Measurements from ENCODE around the gene CECR2. TPM values are rescaled to one million over a fixed set of nuclear protein-coding genes. Genes with fewer than 3 reads are reported as not detected.

Gene CECR2
- total RNA-seq, 1 experiment from 2014 or later = not detected

GRCh38 chr22:17368554-17369438 is 464 bp upstream of the CECR2 start:
- H3K9me3 ChIP-seq (ENCODE audit: low read length) = no peaks in the 10 kb centered on the region
- no peak for DNase-seq
- BruUV-seq (replicated peaks) = no TSS peak
- H3K4me2 ChIP-seq (ENCODE audit: low read length) = 0 out of 2 replicates have a peak overlapping the region, but pooled peaks have one; percentile 26
- H3K79me2 ChIP-seq (ENCODE audit: low read length) = no peaks in the 10 kb centered on the region
- H3K4me3 ChIP-seq (ENCODE audit: low read length) = no peak overlapping the region
- no peak for TF ChIP-seq EZH2phosphoT487 (IDR thresholded peaks at IDR 0.05; ENCODE audit: borderline replicate concordance, low read length)
- TF ChIP-seq EZH2 (IDR thresholded peaks at IDR 0.05; ENCODE audit: low read length, unreplicated experiment) = peak; percentile 84
- TF ChIP-seq CTCF (conservative IDR thresholded peaks at IDR 0.05; ENCODE audit: low read depth, low read length) = no peak
- ChIA-PET POLR2A (ENCODE audit: unreplicated experiment) (no interaction called here), CTCF (no interaction called here)
- intact Hi-C loops (cut with micrococcal nuclease) = loop anchor here (10.0 kb wide), 1 partner anchor 154 kb away; the partner anchor contains the start of gene ADA2
- no peaks in the 10 kb centered on the region for H4K20me1 ChIP-seq (ENCODE audit: low read length)
- H3K9me2 ChIP-seq (replicated peaks; ENCODE audit: low read length) = no peaks in the 10 kb centered on the region
- no peak overlapping the region for H2AFZ ChIP-seq (ENCODE audit: low read length)
- no peaks in the 10 kb centered on the region for H3F3A ChIP-seq (ENCODE audit: low read length, unreplicated experiment)
- no peak for ATAC-seq
- peaks cover 67% of the 10 kb centered on the region for H3K27me3 ChIP-seq (ENCODE audit: low read length)
- no peak overlapping the region for H3K27ac ChIP-seq (ENCODE audit: low read length)
- no peak overlapping the region for H3K9ac ChIP-seq (ENCODE audit: low read length)
- H3K36me3 ChIP-seq (ENCODE audit: low read depth, low read length) = no peaks in the 10 kb centered on the region
- H3K4me1 ChIP-seq (ENCODE audit: insufficient read depth, low read length) = no peaks in the 10 kb centered on the region

GRCh38 chr22:17370026-17370765 is 936 bp downstream of the CECR2 start:
- no peaks in the 10 kb centered on the region for H3K9me2 ChIP-seq (replicated peaks; ENCODE audit: low read length)
- no peaks in the 10 kb centered on the region for H3F3A ChIP-seq (ENCODE audit: low read length, unreplicated experiment)
- no peak overlapping the region for H3K4me2 ChIP-seq (ENCODE audit: low read length)
- H3K27ac ChIP-seq (ENCODE audit: low read length) = no peak overlapping the region
- no peak overlapping the region for H3K4me3 ChIP-seq (ENCODE audit: low read length)
- no peaks in the 10 kb centered on the region for H3K9me3 ChIP-seq (ENCODE audit: low read length)
- H3K27me3 ChIP-seq (ENCODE audit: low read length) = peaks cover 73% of the 10 kb centered on the region
- CTCF ChIA-PET = no interaction called here
- TF ChIP-seq EZH2phosphoT487 (IDR thresholded peaks at IDR 0.05; ENCODE audit: borderline replicate concordance, low read length) (no peak; the same call in 1 of the 2 replicates), CTCF (conservative IDR thresholded peaks at IDR 0.05; ENCODE audit: low read depth, low read length) (no peak), EZH2 (IDR thresholded peaks at IDR 0.05; ENCODE audit: low read length, unreplicated experiment) (peak; percentile 82)
- intact Hi-C loops (cut with micrococcal nuclease) = no loop called here
- ATAC-seq (no peak), DNase-seq (no peak)
- H3K79me2 ChIP-seq (ENCODE audit: low read length) = no peaks in the 10 kb centered on the region
- H4K20me1 ChIP-seq (ENCODE audit: low read length) = no peaks in the 10 kb centered on the region
- H3K4me1 ChIP-seq (ENCODE audit: insufficient read depth, low read length) = no peaks in the 10 kb centered on the region
- no TSS peak for BruUV-seq (replicated peaks)
- no peaks in the 10 kb centered on the region for H3K36me3 ChIP-seq (ENCODE audit: low read depth, low read length)
- H2AFZ ChIP-seq (ENCODE audit: low read length) = no peak overlapping the region
- POLR2A ChIA-PET (ENCODE audit: unreplicated experiment) = no interaction called here
- no peak overlapping the region for H3K9ac ChIP-seq (ENCODE audit: low read length)
